ENCODE data around the gene APOBEC2. TPM values are rescaled to one million over a fixed set of nuclear protein-coding genes. Genes with fewer than 3 reads are reported as not detected.

APOBEC2 gene
- total and polyA plus RNA-seq, 9 of the 15 experiments (the other 6 are each of a cell fraction or from before 2014, with no cell fraction given) = 0.25 to 1.6 TPM; not detected in 7

- TF ChIP-seq ZNF57 (CRISPR knock-in tag; IDR thresholded peaks at IDR 0.05) = no peak; the same call in 1 of the 2 replicates
- no peak for TF ChIP-seq ZNF121 (CRISPR knock-in tag; conservative IDR thresholded peaks at IDR 0.05)
- TF ChIP-seq TRIM24 (IDR thresholded peaks at IDR 0.05) = 0 out of 4 replicates have a peak, but pooled peaks of 1 of the 2 experiments have one; percentile 30
- TF ChIP-seq, protein P1, sequence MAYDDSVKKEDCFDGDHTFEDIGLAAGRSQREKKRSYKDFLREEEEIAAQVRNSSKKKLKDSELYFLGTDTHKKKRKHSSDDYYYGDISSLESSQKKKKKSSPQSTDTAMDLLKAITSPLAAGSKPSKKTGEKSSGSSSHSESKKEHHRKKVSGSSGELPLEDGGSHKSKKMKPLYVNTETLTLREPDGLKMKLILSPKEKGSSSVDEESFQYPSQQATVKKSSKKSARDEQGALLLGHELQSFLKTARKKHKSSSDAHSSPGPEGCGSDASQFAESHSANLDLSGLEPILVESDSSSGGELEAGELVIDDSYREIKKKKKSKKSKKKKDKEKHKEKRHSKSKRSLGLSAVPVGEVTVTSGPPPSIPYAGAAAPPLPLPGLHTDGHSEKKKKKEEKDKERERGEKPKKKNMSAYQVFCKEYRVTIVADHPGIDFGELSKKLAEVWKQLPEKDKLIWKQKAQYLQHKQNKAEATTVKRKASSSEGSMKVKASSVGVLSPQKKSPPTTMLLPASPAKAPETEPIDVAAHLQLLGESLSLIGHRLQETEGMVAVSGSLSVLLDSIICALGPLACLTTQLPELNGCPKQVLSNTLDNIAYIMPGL (CRISPR knock-in tag; IDR thresholded peaks at IDR 0.05) = no peak
- 0 out of 2 replicates have a peak, but pooled peaks have one; percentile 27 for TF ChIP-seq SOX6 (IDR thresholded peaks at IDR 0.05)
- no peak for TF ChIP-seq SRSF9 (IDR thresholded peaks at IDR 0.05; ENCODE audit: borderline replicate concordance, low read depth, low read length)
- TF ChIP-seq USF2 (CRISPR knock-in tag; IDR thresholded peaks at IDR 0.05) = no peak
- TF ChIP-seq, protein P2, sequence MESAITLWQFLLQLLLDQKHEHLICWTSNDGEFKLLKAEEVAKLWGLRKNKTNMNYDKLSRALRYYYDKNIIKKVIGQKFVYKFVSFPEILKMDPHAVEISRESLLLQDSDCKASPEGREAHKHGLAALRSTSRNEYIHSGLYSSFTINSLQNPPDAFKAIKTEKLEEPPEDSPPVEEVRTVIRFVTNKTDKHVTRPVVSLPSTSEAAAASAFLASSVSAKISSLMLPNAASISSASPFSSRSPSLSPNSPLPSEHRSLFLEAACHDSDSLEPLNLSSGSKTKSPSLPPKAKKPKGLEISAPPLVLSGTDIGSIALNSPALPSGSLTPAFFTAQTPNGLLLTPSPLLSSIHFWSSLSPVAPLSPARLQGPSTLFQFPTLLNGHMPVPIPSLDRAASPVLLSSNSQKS (CRISPR knock-in tag; IDR thresholded peaks at IDR 0.05) = no peak
- TF ChIP-seq TCF7L2 (IDR thresholded peaks at IDR 0.05; ENCODE audit: low read depth, low read length) = no peak
- peak; percentile 54; the same call in 1 of the 2 replicates for TF ChIP-seq CBX1 (IDR thresholded peaks at IDR 0.05; ENCODE audit: low read depth)
- TF ChIP-seq, protein P3, sequence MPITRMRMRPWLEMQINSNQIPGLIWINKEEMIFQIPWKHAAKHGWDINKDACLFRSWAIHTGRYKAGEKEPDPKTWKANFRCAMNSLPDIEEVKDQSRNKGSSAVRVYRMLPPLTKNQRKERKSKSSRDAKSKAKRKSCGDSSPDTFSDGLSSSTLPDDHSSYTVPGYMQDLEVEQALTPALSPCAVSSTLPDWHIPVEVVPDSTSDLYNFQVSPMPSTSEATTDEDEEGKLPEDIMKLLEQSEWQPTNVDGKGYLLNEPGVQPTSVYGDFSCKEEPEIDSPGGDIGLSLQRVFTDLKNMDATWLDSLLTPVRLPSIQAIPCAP (CRISPR knock-in tag; IDR thresholded peaks at IDR 0.05; ENCODE audit: borderline replicate concordance) = no peak
- TF ChIP-seq MCM7 (IDR thresholded peaks at IDR 0.05) = no peak
- no peak for TF ChIP-seq ATF1 (CRISPR knock-in tag; IDR thresholded peaks at IDR 0.05)
- peak; percentile 66 for TF ChIP-seq ATF1 (tag; IDR thresholded peaks at IDR 0.05)
- TF ChIP-seq, protein P4, sequence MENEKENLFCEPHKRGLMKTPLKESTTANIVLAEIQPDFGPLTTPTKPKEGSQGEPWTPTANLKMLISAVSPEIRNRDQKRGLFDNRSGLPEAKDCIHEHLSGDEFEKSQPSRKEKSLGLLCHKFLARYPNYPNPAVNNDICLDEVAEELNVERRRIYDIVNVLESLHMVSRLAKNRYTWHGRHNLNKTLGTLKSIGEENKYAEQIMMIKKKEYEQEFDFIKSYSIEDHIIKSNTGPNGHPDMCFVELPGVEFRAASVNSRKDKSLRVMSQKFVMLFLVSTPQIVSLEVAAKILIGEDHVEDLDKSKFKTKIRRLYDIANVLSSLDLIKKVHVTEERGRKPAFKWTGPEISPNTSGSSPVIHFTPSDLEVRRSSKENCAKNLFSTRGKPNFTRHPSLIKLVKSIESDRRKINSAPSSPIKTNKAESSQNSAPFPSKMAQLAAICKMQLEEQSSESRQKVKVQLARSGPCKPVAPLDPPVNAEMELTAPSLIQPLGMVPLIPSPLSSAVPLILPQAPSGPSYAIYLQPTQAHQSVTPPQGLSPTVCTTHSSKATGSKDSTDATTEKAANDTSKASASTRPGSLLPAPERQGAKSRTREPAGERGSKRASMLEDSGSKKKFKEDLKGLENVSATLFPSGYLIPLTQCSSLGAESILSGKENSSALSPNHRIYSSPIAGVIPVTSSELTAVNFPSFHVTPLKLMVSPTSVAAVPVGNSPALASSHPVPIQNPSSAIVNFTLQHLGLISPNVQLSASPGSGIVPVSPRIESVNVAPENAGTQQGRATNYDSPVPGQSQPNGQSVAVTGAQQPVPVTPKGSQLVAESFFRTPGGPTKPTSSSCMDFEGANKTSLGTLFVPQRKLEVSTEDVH (IDR thresholded peaks at IDR 0.05; ENCODE audit: low read depth, partially characterized antibody) = peak; percentile 98
- peak; percentile 92 for TF ChIP-seq ETV1 (tag; conservative IDR thresholded peaks at IDR 0.05; ENCODE audit: low read depth)
- peak; percentile 81 for TF ChIP-seq CGGBP1 (CRISPR knock-in tag; IDR thresholded peaks at IDR 0.05)
- TF ChIP-seq PHF20 (IDR thresholded peaks at IDR 0.05; ENCODE audit: partially characterized antibody) = peak; percentile 41
These were observed 19.2 kb downstream of the APOBEC2 start, which contains the start of gene OARD1 (continued) for GRCh38 chr6:41071923-41072835.

All from K562 (cell line).